Measurements from ENCODE around the gene IRGQ.

IRGQ gene

GRCh38 chr19:43540381-43540780 lies 55.6 kb downstream of the IRGQ start:
- DNase-seq (ENCODE audit: low read depth), result no peak

GRCh38 chr19:43538922-43539321 lies 57.0 kb downstream of the IRGQ start:
- no peak for DNase-seq (ENCODE audit: low read depth)

GRCh38 chr19:43534816-43535761 lies 60.8 kb downstream of the IRGQ start:
- DNase-seq (ENCODE audit: low read depth), result no peak

Data from T-helper 22 cell (primary cell).